HG02798 (cell line): Measurements from ENCODE around the gene SLC8B1.

Experiments used
- ATAC-seq: cut with Tn5 transposase; IDR thresholded peaks from one replicate; pipeline ENCODE4 v1.9.1; 2021; ENCODE audit warnings: mild to moderate bottlenecking; ENCODE audit not compliant: unreplicated experiment, poor library complexity

SLC8B1 gene

GRCh38 chr12:113326775-113327395 lies 8.0 kb downstream of the SLC8B1 start:
- no peak for ATAC-seq

DNA sequence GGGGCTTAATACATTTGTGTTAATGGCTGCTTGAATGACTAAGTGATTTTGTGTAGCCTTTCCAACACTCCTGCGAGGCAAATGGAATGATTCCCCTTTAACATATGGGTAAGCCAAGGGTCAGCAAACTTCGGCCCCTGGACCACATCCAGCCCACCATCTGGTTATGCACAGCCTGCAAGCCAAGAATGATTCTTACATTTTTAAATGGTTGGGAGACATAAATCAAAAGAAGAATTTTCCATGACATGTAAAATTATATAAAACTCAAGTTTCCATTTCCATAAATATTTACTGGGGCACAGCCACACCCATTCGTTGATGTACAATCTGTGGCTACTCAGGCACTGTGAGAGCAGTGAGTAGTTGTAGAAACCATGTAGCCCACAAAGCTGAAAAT lies 9.0 kb downstream of the SLC8B1 start:
- ATAC-seq, result no peak

DNA sequence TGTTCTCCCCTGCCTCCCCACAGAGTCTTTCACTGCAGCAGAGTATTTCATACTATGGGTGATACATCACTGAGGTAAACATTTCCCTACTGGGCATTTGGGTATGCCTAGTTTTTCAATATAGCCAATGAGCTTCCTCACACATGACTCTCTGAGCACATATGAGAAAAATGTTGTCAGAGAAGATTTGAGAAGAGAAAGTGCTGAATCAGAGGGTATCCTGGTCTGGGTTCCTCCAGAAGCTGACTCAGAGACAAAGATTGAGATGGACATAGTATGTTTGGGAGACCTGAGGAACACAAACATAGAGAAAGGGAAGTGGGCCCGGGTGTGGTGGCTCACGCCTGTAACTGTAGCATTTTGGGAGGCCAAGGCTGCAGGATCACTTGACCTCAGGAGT lies 12.6 kb downstream of the SLC8B1 start:
- ATAC-seq, result no peak

GRCh38 chr12:113320401-113320800 lies 14.5 kb downstream of the SLC8B1 start:
- no peak for ATAC-seq

DNA sequence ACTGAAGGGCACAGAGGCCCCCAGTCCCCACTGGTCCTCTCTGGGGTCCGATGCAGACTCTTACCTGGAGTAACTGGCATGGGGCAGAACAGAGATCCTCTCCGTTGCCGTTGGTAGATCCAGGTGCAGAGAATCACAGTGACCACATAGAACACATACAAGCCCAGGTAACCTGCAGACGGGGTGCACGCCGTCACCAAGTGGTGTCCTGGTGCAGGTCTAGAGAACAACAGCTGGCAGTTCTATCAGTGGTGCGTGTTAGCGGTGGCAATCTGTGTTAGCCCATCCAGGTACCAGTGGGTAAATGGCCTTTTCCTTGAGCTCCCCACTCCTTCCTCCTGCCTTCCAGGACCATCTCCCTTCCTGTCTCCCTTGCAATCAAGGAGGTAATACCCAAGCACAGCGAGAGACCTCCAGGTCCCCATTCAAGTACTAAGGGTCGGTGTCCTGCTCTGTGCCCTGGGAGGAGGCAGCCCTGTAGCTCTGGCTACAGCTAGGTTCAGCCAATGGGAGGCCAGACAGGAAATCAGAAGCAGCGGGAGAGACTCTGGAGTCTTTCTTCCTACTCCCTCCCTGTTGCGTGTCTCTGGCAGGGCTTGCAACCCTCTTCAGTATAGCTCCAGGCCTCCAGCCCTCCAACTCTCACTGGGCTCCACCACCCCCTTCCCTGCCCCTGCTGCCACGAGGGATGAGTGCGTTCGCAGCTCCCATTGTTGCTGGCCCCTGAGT lies 15.8 kb downstream of the SLC8B1 start:
- no peak for ATAC-seq

DNA sequence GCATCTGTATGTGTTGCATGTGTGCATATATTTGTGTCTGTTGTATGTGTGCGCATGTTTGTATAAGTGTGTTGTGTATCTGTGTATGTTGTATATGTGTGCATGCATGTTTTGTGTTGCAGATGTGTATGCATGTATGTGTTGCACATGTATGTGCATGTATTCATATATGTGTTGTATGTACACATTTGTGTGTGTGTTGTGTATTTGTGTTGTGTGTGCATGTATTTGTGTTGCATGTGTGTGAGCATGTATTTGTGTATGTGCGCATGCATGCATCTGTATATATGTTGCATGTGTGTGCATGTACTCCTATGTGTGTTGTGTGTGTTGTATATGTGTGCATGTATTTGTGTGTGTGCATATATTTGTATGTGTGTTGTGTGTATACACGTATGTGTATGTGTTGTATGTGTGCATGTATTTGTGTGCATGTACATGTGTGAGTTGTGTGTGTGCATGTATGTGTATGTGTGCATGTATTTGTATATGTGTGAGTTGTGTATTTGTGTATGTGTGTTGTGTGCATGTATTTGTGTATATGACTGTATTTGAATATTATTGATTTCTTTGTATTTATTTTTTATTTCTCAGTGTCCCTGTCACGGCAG lies 16.8 kb downstream of the SLC8B1 start:
- ATAC-seq, result no peak

DNA sequence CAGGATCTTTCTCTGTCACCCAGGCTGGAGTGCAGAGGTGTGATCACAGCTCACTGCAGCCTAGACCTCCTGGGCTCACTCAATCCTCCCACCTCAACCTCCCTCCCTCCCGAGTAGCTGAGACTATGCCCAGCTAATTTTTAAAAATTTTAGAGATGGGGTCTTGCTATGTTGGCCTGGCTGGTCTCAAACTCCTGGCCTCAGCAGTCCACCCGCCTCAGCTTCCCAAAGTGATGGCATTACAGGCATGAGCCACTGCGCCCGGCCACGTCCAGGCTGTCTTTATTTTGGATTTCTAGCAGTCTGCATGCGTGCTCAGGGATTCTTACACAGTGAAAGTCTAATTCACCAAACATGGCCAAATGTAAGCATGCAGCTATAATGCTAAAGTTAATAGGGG lies 17.8 kb downstream of the SLC8B1 start:
- ATAC-seq, result no peak

DNA sequence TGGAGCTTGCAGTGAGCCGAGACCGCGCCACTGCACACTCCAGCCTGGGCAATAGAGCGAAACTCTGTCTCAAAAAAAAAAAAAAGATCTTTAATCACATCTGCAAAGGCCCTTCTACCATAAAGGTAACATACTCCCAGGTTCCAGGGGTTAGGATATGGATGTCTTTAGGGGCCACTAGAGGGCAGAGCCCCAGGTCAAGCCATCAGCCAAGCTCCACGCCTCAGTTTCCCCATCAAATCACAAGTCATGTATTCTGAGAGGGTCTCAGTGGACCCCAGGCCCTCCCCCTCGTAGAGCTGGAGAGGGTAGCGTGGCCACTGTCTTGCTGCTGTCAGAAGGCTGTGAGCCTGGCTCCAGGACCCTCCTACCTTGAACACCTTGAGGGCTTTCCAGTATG lies 18.8 kb downstream of the SLC8B1 start:
- no peak for ATAC-seq

DNA sequence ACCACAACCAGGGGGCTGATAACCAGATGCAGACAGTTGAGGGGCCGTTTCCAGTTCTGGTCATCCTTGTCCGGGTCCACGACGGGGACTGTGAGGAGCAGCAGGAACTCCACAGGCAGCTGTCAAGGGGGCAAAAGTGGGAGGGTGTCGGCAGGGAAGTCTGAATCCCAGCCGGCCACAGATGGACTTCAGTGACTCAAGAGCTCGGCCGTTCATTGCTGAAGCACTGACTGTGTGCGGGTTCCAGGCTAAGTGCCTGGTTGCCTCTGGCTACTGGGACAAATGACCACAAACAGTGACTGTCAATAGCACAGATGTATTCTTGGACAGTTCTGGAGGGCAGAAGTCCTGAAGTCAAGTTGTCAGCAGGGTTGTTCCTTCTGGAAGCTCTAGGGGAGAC lies 19.6 kb downstream of the SLC8B1 start:
- ATAC-seq, result no peak

GRCh38 chr12:113314121-113314529 lies 20.8 kb downstream of the SLC8B1 start:
- no peak for ATAC-seq

DNA sequence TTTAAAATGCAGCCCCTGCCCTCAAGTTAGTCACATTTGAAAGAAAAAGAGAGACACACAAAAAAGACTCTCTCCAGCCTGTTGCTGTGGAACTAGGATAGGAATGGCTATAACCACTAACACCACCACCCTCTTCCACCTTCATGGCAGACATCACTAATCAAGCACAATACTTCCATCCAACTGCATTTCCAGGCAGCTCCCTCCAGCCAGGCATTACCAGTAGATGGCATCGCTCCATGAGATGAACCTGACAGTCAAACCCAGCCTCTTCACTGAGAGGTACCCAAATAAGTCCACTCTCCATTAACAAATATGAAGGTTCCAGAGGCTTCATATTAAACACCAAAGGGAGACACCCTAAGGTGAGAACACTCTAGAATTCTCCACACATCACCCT lies 24.4 kb downstream of the SLC8B1 start:
- ATAC-seq, result no peak

DNA sequence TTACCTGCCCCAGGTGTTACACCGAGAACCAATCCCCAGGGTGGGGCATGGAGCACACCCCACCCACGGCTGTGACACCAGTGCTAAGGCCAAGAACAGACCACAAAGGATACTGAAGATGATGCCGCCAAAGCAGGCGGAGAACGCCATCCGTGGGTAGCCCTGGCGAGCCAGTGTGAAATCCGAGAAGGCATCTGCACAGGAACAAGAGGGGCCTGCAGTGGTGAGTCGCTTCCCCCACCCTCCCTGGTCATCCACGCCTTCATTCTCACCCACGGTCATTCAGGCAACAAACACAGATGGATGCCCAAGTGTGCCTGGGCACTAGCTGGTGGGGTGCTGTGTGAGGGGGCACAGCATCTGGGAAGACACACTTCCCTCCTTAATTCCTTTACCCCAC lies 28.5 kb downstream of the SLC8B1 start:
- ATAC-seq, result no peak

DNA sequence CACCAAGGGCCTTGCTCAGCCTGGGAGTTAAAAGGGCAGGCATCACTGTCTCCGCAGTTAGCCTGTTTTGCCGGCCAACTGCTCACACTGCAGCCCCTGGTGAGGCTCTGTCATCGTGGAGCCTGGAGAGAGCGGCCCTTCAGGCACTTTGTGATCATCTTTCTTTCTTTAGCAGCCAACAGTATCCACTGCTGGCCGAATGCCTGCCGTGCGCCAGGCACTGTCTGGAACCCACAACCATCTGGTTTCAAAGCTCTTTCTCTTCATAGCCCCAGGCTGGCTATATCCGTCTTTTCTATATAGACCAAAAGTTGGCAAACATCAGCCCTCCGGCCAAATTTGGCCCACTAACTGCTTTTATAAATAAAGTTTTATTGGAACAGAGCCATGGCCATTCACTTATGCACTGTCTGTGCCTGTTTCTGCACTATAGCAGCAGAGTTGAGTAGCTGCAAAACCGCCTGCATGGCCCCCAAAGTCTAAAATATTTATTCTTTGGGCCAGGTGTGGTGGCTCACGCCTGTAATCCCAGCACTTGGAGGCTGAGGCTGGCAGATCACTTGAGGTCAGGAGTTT lies 29.5 kb downstream of the SLC8B1 start:
- ATAC-seq, result no peak

- ATAC-seq, result no peak
Measured at GRCh38 chr12:113302886-113303640, 31.8 kb downstream of the SLC8B1 start.

- ATAC-seq, result no peak
Measured at GRCh38 chr12:113302466-113302865, 32.4 kb downstream of the SLC8B1 start.

DNA sequence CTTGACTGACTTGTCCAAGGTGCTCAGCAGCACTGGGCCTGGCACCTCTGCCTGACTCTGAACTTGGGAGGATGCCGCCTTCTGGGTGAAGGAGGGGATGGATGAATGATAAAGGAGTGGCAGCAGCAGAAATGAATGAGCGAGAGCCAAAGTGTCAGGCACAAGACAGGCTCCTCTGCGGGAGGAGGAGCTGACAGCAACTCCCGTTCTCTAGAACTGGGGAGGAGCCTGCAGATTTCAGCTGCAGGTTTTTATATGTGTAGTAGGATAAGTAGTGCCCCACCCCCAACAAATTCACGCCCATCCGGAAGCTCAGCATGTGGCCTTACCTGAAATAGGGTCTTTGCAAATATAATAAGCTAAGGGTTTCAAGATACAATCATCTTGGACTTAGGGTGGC lies 33.1 kb downstream of the SLC8B1 start:
- no peak for ATAC-seq

DNA sequence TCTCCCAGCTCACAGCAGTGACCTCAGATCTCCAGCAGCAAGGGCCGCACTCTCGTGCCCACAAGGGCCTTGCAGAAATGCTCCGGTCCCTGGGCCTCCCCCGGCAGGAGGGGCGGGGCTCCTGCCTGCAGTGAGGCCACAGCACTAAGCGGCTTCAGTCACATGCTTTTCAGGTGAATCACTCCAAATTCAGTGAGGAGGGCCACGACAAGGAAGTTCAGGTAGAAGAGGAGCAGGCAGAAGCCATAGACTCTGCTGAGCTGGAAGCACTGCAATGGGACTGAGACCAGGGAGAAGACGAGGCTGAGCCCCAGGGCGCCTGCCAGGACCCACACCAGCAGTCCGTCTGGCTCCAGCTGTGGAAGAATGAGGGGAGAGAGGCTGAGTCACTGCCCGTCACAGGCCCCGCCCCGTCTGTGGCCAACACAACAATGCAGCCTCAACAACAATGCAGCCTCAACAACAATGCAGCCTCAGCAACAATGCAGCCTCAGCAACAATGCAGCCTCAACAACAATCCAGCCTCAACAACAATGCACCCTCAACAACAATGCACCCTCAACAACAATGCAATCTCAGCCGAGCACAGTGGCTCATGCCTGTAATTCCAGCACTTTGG lies 35.2 kb downstream of the SLC8B1 start:
- no peak for ATAC-seq

DNA sequence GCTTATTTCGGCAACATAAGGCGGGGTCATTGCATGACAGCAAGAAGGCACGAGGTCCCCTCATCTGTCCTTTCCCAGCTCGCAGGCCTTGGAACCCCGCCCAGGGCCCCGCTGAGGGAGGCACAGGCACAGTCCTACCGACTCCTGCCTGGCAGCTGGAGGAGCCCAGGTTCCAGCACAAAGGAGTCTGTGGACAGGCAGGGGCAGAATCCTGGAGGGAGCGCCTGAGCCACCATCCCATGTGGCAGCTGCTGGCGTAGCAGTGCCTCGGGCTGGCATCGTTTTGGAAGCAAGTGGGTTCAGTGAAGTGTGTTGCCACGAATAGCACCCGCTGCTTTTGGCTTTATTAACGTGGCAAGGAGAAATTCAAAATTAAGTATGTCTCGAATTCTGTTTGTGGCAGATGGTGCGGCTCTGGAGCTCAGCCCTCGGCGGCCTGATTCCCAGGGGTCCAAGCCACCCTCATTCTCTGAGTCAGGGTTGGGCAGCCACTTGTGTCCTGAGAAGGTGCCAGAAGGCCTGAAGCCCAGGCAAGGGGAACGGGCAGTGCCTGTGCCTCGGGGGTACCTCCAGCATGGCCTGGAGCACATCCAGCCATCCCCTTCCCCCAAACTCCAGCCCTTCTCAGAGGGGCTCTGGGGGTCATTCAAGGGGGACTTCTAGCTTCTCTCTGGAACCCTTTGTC lies 35.9 kb downstream of the SLC8B1 start:
- no peak for ATAC-seq

DNA sequence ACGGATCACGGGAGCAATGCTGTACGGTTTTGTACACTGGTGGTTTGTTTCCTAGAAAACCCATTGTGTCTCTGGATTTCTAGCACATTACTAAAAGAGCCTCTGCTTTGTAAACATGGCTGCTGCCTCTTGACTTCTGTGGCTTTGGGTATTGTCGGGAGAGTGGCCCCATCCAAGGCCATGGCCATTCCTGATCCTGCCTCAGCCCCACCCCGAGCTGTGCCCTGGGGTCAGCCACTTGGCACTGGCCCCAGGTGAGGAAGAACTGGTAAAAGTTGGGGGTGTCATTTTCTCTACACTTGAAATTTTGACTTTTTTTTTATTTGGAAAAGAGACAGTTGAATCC lies 36.5 kb downstream of the SLC8B1 start:
- ATAC-seq, result no peak
